HG02885 (cell line): ENCODE measurements around the gene BCL2.

ENCODE experiments used
- ATAC-seq: cut with Tn5 transposase; IDR thresholded peaks from one replicate; pipeline ENCODE4 v1.9.1; 2021; ENCODE audit warnings: mild to moderate bottlenecking; ENCODE audit not compliant: unreplicated experiment, poor library complexity

Gene BCL2

GRCh38 chr18:63329431-63330145 lies 10.0 kb upstream of the BCL2 start:
- ATAC-seq = no peak

GRCh38 chr18:63326011-63326410 lies 6.4 kb upstream of the BCL2 start:
- ATAC-seq = no peak

GRCh38 chr18:63325086-63325686 lies 5.6 kb upstream of the BCL2 start:
- ATAC-seq = no peak

DNA sequence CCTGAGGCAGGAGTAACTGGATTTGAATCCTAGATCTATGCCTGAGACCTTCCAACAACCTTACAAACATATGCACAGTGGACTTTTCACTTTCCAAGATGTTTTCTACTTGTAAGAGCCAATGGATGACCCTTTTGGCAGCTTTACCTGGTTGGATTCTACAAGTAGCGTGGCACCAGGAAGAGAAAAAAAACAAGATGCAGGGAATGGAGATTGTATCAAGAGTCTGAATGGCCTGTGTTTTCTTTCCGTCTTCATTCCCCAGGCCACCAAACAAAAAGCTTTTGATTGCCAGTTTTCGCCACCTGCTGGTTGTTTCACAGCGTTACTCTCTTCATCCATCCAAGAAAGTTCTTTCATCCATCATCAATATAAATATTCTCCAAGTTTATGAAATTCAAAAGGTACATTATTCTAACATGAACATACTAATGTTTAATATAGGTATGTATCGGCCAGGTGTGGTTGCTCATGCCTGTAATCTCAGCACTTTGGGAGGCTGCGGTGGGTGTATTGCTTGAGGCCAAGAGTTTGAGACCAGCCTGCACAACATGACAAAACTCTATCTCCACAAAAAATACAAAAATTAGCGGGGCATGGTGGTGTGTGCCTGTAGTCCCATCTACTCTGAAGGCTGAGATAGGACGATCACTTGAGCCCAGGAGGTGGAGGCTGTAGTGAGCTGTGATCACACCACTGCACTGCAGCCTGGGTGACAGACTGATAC lies 3.5 kb upstream of the BCL2 start:
- no peak for ATAC-seq

- ATAC-seq = no peak
Measured at GRCh38 chr18:63322206-63322605, 2.6 kb upstream of the BCL2 start.

DNA sequence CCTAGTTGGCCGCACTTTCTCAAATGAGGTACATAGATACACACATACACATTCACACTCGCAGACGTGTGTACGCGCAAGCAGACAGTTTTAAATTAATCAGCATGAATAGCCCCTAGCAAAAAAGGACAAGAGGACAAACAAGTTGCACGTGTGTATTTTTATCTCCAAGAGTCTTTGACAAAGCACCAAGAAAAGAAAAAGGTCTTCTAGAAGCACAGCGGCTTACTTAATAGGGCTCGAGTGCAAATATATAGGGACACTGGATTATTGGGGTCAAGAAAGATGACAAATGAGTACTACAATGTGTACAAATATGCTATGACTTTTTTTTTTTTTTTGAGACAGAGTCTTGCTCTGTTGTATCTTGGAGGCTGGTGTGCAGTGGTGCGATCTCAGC lies 1.7 kb upstream of the BCL2 start:
- no peak for ATAC-seq

GRCh38 chr18:63320975-63321265 lies 1.4 kb upstream of the BCL2 start:
- no peak for ATAC-seq

DNA sequence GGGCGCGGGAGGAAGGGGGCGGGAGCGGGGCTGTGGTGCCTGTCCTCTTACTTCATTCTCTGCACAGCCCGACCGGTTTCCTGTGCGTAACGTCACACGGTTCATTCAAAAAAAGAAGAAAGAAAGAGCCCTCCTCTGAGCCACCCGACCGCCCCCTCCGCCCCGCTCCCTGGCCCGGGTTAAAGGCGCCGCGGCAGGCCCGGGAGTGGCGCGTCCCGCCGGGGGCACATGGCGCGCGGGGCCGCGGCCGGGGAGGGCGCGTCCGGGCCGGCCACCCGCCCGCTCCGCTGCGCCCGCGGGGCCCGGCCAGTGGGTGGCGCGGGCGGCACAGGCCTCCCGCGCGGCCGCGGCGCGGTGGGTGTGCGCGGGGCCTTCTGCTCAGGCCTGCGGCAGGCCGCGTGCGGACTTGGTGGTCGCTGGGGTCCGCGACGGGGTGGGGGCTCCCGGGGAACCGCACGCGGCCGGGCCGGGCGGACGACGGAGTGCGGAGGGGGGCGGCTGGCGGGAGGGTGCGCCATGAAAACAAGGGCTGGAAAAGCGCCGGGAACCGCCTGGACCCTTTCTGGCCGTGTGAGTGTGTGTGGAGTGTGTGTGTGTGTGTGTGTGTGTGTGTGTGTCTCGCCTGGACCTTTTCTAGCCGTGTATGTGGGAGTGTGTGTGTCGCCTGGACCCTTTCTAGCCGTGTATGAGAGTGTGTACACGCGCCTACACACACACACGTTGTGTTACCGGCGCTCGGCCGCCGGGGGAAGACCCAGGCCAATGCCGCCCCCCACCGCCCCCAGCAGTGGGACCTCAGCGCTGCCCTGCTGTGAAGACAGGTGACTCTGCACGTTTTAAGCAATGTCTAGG lies 780 bp upstream of the BCL2 start:
- peak; percentile 64 for ATAC-seq

- ATAC-seq = no peak
Measured at GRCh38 chr18:63318889-63319382, 633 bp downstream of the BCL2 start.

- peak; percentile 49 for ATAC-seq
Measured at GRCh38 chr18:63317982-63318888, 1.3 kb downstream of the BCL2 start.

- no peak for ATAC-seq
Measured at GRCh38 chr18:63317556-63317946, 2.0 kb downstream of the BCL2 start.

- ATAC-seq = no peak
Measured at GRCh38 chr18:63316612-63317555, 2.7 kb downstream of the BCL2 start.

GRCh38 chr18:63315876-63316275 lies 3.7 kb downstream of the BCL2 start:
- no peak for ATAC-seq

DNA sequence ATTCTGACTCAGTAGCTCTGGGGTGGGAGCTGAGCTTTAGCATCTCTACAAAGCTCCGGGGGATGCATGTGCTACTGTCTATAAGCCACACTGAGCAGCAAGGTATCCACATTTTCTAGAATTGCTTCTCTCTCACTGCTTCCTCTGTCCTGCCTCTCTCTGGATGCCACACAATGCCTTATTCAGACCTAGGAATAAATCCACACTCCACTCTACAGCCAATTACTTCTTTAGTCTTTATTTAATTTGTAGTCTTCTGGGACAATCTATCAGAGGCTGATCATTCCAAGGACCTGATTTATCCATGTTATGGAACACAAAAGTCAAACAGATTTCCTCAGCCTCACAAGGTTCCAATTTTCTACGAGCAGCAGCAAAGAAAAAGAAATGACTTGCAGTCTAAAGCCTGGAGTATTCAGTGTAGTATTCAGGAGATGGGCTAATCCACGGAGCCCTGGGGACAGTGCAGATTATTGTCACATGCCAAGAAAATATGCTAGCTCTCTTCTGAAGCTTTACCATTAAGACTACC lies 4.4 kb downstream of the BCL2 start:
- no peak for ATAC-seq

GRCh38 chr18:63314062-63314790 lies 5.3 kb downstream of the BCL2 start:
- ATAC-seq = no peak

- ATAC-seq = no peak
Measured at GRCh38 chr18:63313396-63313917, 6.1 kb downstream of the BCL2 start.

DNA sequence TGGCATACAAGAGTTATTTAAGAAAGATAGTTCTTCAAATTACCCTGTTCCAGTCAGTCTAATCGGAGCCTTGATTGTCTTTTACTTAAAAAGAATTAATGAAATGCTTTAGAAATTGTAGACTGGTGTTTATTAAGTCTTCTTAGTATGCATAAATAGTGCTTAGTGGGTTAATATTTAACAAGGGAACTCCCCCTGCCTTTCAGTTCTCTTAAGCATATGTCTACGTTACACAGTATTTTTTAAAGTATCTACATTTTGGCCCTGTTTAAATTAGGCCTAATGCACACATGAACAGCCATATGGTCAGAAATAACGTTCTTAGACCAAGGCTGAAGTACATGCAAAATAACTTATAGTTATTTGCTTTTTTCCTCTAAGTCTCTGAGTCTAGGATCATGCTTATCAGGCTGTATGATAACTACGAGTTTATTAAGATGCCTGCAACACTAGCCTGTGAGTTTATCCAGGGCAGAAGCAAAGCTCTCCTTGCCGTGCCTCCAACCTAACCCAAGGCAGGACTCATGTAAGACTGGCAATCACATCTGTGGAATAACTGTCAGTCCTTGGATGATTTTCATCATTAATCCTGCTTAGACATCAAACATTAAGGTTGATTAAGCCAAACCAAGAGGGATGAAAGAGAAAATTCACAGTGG lies 6.7 kb downstream of the BCL2 start:
- peak; percentile 29 for ATAC-seq
